K562 (cell line): ENCODE data around the gene TMEM170A. TPM values are rescaled to one million over a fixed set of nuclear protein-coding genes. Genes with fewer than 3 reads are reported as not detected.

Experiments used
- ATF6 ChIP-seq: sonication (generic); formaldehyde crosslinking; IDR thresholded peaks from 2 replicates; pipeline ENCODE4 v1.4.0; 2020; ENCODE audit warnings: mild to moderate bottlenecking, missing genetic modification reagents
- BCLAF1 ChIP-seq, 2 experiments: fragments of 450-650 bp in 1 of 2; IDR thresholded peaks; 2 replicates each; pipeline ENCODE4 v1.6.1; 2011 to 2017; ENCODE audit warnings: low read depth in 2 of 2, antibody characterized with exemption in 1 of 2, borderline replicate concordance in 1 of 2, low read length in 1 of 2, mild to moderate bottlenecking in 1 of 2, mixed read lengths in 1 of 2; ENCODE audit not compliant: control insufficient read depth in 1 of 2
- DLX4 ChIP-seq: fragments of 250-450 bp; sonication (Bioruptor Pico); IDR thresholded peaks from 2 replicates; pipeline ENCODE4 v1.6.1; 2021; ENCODE audit warnings: mild to moderate bottlenecking
- ETS1 ChIP-seq: conservative IDR thresholded peaks from 2 replicates; pipeline ENCODE4 v1.6.1; 2011; ENCODE audit warnings: low read depth, mild to moderate bottlenecking, low read length; ENCODE audit not compliant: control insufficient read depth
- NR2C2 ChIP-seq, 2 experiments: fragments of 200-800 bp in 1 of 2; sonication (Bioruptor generic) in 1 of 2; sonication (generic) in 1 of 2; formaldehyde crosslinking in 1 of 2; IDR thresholded peaks; 2 replicates each; pipeline versions ENCODE4 v1.6.1 to v1.8.0; 2016 to 2022; ENCODE audit warnings: mild to moderate bottlenecking in 1 of 2, missing compliant biosample characterization in 1 of 2, missing genetic modification characterization in 1 of 2, missing genetic modification reagents in 1 of 2
- POLR2H ChIP-seq: IDR thresholded peaks from 2 replicates; pipeline ENCODE4 v1.6.1; 2016; ENCODE audit warnings: missing genetic modification characterization, low read depth, mild to moderate bottlenecking, control low read depth, missing compliant biosample characterization, moderate library complexity
- polyA plus RNA-seq, 8 experiments: library from polyadenylated mRNA; depleted of rRNA in 4 of 8; stranded (reverse) in 5 of 8; unstranded in 3 of 8; fragments of >200 nt; fragmentation: Nextera tagmentation in 2 of 8; fragmentation: Illumina TruSeq in 1 of 8; extraction: Ambion mirVana in 2 of 8; extraction: Trizol in 1 of 8; gene quantifications; 2 replicates each; pipeline versions ENCODE4 v1.2.1 to v1.2.3, GENCODE V29; 2011 to 2014; ENCODE audit warnings: inconsistent platforms in 1 of 8, missing spikeins in 1 of 8
- total RNA-seq, 7 experiments: library from RNA; depleted of rRNA in 6 of 7; stranded (reverse); fragments of >200 nt in 6 of 7; fragmentation: Illumina TruSeq in 2 of 7; extraction: Trizol in 2 of 7; gene quantifications; 2 replicates each; pipeline versions ENCODE4 v1.2.1 to v1.2.3, GENCODE V29; 2011 to 2021; ENCODE audit warnings: low replicate concordance in 1 of 7
- TF ChIP-seq, protein P1 (sequence below): fragments of 450-650 bp; IDR thresholded peaks from 2 replicates; pipeline ENCODE4 v1.6.1; 2016; ENCODE audit warnings: low read depth

TMEM170A gene
- total and polyA plus RNA-seq, 9 of the 15 experiments (the other 6 are each of a cell fraction or from before 2014, with no cell fraction given), result 6.1 to 30.2 (median 15.0) TPM

DNA sequence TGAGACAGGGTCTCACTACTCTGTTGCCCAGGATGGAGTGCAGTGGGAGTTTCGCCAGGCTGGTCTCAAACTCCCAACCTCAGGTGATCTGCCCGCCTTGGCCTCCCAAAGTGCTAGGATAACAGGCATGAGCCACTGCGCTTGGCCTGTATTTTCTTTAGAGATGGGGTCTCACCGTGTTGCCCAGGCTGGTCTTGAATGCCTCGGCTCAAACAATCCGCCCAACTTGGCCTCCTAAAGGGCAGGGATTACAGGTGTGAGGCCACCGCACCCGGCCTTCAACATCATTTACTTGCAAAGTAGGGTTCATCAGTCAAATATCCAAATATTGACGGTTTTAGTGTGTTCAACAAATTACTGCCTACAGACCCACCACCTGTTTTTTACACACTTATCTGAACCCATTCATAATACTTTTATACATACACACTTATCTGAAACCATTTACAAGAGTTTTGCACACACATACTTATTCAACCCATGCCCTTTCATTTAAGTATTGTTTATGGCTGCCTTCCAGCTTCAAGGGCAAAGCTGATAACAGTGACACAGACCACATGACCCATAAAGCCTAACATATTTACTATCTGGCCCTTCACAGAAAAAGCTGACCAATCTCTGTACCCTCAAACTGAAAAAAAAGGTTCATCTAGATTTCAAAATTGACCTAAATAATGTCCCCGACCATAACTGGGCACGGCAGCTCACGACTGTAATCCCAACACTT, 11.9 kb downstream of the TMEM170A start (continued):
- TF ChIP-seq NR2C2 (CRISPR knock-in tag; IDR thresholded peaks at IDR 0.05) (no peak), NR2C2 (tag; IDR thresholded peaks at IDR 0.05) (peak; percentile 28; the same call in 1 of the 2 replicates), ATF6 (CRISPR knock-in tag) (no peak), POLR2H (no peak), ETS1 (no peak), BCLAF1 (IDR thresholded peaks at IDR 0.05; ENCODE audit: borderline replicate concordance in 1 of 2, control insufficient read depth in 1 of 2, low read depth in 2 of 2, low read length in 1 of 2) (no peak), DLX4 (CRISPR knock-in tag) (no peak)
- TF ChIP-seq, protein P1, sequence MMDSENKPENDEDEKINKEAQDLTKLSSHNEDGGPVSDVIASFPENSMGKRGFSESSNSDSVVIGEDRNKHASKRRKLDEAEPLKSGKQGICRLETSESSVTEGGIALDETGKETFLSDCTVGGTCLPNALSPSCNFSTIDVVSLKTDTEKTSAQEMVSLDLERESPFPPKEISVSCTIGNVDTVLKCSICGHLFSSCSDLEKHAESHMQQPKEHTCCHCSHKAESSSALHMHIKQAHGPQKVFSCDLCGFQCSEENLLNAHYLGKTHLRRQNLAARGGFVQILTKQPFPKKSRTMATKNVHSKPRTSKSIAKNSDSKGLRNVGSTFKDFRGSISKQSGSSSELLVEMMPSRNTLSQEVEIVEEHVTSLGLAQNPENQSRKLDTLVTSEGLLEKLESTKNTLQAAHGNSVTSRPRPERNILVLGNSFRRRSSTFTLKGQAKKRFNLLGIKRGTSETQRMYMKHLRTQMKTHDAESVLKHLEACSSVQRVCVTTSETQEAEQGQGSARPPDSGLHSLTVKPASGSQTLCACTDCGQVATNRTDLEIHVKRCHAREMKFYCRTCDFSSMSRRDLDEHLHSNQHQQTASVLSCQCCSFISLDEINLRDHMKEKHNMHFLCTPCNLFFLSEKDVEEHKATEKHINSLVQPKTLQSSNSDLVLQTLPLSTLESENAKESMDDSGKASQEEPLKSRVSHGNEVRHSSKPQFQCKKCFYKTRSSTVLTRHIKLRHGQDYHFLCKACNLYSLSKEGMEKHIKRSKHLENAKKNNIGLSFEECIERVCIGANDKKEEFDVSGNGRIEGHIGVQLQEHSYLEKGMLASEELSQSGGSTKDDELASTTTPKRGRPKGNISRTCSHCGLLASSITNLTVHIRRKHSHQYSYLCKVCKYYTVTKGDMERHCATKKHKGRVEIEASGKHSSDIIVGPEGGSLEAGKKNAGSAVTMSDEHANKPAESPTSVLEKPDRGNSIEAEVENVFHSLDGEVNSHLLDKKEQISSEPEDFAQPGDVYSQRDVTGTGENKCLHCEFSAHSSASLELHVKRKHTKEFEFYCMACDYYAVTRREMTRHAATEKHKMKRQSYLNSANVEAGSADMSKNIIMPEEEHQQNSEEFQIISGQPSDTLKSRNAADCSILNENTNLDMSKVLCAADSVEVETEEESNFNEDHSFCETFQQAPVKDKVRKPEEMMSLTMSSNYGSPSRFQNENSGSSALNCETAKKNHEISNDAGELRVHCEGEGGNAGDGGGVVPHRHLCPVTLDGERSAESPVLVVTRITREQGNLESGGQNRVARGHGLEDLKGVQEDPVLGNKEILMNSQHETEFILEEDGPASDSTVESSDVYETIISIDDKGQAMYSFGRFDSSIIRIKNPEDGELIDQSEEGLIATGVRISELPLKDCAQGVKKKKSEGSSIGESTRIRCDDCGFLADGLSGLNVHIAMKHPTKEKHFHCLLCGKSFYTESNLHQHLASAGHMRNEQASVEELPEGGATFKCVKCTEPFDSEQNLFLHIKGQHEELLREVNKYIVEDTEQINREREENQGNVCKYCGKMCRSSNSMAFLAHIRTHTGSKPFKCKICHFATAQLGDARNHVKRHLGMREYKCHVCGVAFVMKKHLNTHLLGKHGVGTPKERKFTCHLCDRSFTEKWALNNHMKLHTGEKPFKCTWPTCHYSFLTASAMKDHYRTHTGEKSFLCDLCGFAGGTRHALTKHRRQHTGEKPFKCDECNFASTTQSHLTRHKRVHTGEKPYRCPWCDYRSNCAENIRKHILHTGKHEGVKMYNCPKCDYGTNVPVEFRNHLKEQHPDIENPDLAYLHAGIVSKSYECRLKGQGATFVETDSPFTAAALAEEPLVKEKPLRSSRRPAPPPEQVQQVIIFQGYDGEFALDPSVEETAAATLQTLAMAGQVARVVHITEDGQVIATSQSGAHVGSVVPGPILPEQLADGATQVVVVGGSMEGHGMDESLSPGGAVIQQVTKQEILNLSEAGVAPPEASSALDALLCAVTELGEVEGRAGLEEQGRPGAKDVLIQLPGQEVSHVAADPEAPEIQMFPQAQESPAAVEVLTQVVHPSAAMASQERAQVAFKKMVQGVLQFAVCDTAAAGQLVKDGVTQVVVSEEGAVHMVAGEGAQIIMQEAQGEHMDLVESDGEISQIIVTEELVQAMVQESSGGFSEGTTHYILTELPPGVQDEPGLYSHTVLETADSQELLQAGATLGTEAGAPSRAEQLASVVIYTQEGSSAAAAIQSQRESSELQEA, result no peak
